ENCODE measurements around the gene LAT. TPM values are rescaled to one million over a fixed set of nuclear protein-coding genes. Genes with fewer than 3 reads are reported as not detected.

The LAT gene
- total RNA-seq, 1 experiment from 2014 or later = 3.3 TPM

GRCh38 chr16:28981517-28981916 is 3.3 kb upstream of the LAT start:
- H4K20me1 ChIP-seq (ENCODE audit: insufficient read depth) = no peaks in the 10 kb centered on the region
- no peaks in the 10 kb centered on the region for H3K9me2 ChIP-seq (ENCODE audit: insufficient read depth)
- RAD21 ChIA-PET (ENCODE audit: low non-redundant PET in 1 of 2, low total read pairs in 2 of 2, uncharacterized antibody in 2 of 2, unreplicated experiment in 2 of 2) = no interaction called here
- H3K9ac ChIP-seq (ENCODE audit: low read length) = no peak overlapping the region
- CTCF ChIA-PET = no interaction called here
- no peak overlapping the region for H2AFZ ChIP-seq (ENCODE audit: low read depth, low read length, poor library complexity, severe bottlenecking)
- no TSS peak for BruUV-seq (replicated peaks)
- POLR2A ChIA-PET = no interaction called here
- TF ChIP-seq YY1 (IDR thresholded peaks at IDR 0.05; ENCODE audit: extremely low read depth, insufficient replicate concordance, low read depth, low read length) = no peak
- no peak for TF ChIP-seq POLR2A (IDR thresholded peaks at IDR 0.05; ENCODE audit: borderline replicate concordance, extremely low read depth, insufficient read depth, insufficient read length)
- TF ChIP-seq EGR1 (IDR thresholded peaks at IDR 0.05; ENCODE audit: low read depth) = no peak
- no peak for TF ChIP-seq ZNF274 (IDR thresholded peaks at IDR 0.05; ENCODE audit: low read depth, low read length)
- TF ChIP-seq CTCF (IDR thresholded peaks at IDR 0.05 in 2 of 3, conservative IDR thresholded peaks at IDR 0.05 in 1 of 3; ENCODE audit: borderline replicate concordance in 1 of 3, insufficient read depth in 1 of 3, low read depth in 2 of 3, low read length in 2 of 3) = peak; percentile 80 to 97 (median 90)
- TF ChIP-seq SIN3A (IDR thresholded peaks at IDR 0.05; ENCODE audit: low read depth) = no peak
- no peak for TF ChIP-seq MAX (IDR thresholded peaks at IDR 0.05)
- no peak for TF ChIP-seq EZH2phosphoT487 (IDR thresholded peaks at IDR 0.05; ENCODE audit: borderline replicate concordance)
- H3K4me3 ChIP-seq (replicated peaks in 1 of 2; ENCODE audit: low read depth in 1 of 2, low read length in 2 of 2) = no peak overlapping the region
- peaks cover 0 to 15% of the 10 kb centered on the region in 2 experiments; a peak in 2 of 4 replicates for H3K36me3 ChIP-seq (ENCODE audit: control insufficient read depth in 1 of 2, insufficient read depth in 2 of 2, low read length in 2 of 2)
- no peak overlapping the region for H3K4me2 ChIP-seq (ENCODE audit: low read length)
- intact Hi-C loops (cut with micrococcal nuclease) = no loop called here
- no peaks in the 10 kb centered on the region for H3K4me1 ChIP-seq (ENCODE audit: control insufficient read depth in 1 of 2, insufficient read depth in 2 of 2, low read length in 2 of 2)
- H3K79me2 ChIP-seq (ENCODE audit: insufficient read depth, low read length) = no peaks in the 10 kb centered on the region
- no peak overlapping the region for H3K27ac ChIP-seq (ENCODE audit: low read depth, low read length)
- DNase-seq (ENCODE audit: low read depth, low spot score) (no peak), ATAC-seq (peak; percentile 53)
- no peaks in the 10 kb centered on the region; a peak in 1 of 4 replicates for H3K9me3 ChIP-seq (ENCODE audit: control insufficient read depth in 1 of 2, insufficient read depth in 1 of 2, low read depth in 1 of 2, low read length in 2 of 2)
- no peaks in the 10 kb centered on the region for H3K27me3 ChIP-seq (ENCODE audit: insufficient read depth, low read length)

- ChIA-PET CTCF (no interaction called here), POLR2A (no interaction called here)
- TF ChIP-seq EZH2phosphoT487 (IDR thresholded peaks at IDR 0.05; ENCODE audit: borderline replicate concordance) = no peak
- no peak for TF ChIP-seq POLR2AphosphoS5 (IDR thresholded peaks at IDR 0.05; ENCODE audit: low read depth, low read length)
- TF ChIP-seq YY1 (IDR thresholded peaks at IDR 0.05; ENCODE audit: extremely low read depth, insufficient replicate concordance, low read depth, low read length) = no peak
- no peak for TF ChIP-seq ATF3 (IDR thresholded peaks at IDR 0.05)
- no peak for TF ChIP-seq ZFX (IDR thresholded peaks at IDR 0.05)
- no peak for TF ChIP-seq SP1 (IDR thresholded peaks at IDR 0.05; ENCODE audit: low read depth)
- no peak for TF ChIP-seq EGR1 (IDR thresholded peaks at IDR 0.05; ENCODE audit: low read depth)
- TF ChIP-seq EZH2 (IDR thresholded peaks at IDR 0.05) = no peak
- TF ChIP-seq MAX (IDR thresholded peaks at IDR 0.05) = no peak
- TF ChIP-seq POLR2A (IDR thresholded peaks at IDR 0.05; ENCODE audit: borderline replicate concordance, extremely low read depth, insufficient read depth, insufficient read length) = no peak
- no peak for TF ChIP-seq ZBTB33 (IDR thresholded peaks at IDR 0.05; ENCODE audit: extremely low read depth, insufficient replicate concordance, low read length)
These were observed 2.4 kb upstream of the LAT start for GRCh38 chr16:28982418-28982817.

More at GRCh38 chr16:28982418-28982817, 2.4 kb upstream of the LAT start:
- H3K9me2 ChIP-seq (ENCODE audit: insufficient read depth) = no peaks in the 10 kb centered on the region
- RAD21 ChIA-PET (ENCODE audit: low non-redundant PET in 1 of 2, low total read pairs in 2 of 2, uncharacterized antibody in 2 of 2, unreplicated experiment in 2 of 2) = no interaction called here
- H3K36me3 ChIP-seq (ENCODE audit: control insufficient read depth in 1 of 2, insufficient read depth in 2 of 2, low read length in 2 of 2) = peaks cover 0 to 15% of the 10 kb centered on the region in 2 experiments; a peak in 2 of 4 replicates
- no peaks in the 10 kb centered on the region for H3K79me2 ChIP-seq (ENCODE audit: insufficient read depth, low read length)
- H3K4me1 ChIP-seq (ENCODE audit: control insufficient read depth in 1 of 2, insufficient read depth in 2 of 2, low read length in 2 of 2) = no peaks in the 10 kb centered on the region
- no peaks in the 10 kb centered on the region for H3K27me3 ChIP-seq (ENCODE audit: insufficient read depth, low read length)
- H2AFZ ChIP-seq (ENCODE audit: low read depth, low read length, poor library complexity, severe bottlenecking) = no peak overlapping the region
- no peak overlapping the region for H3K27ac ChIP-seq (ENCODE audit: low read depth, low read length)
- BruUV-seq (replicated peaks) = no TSS peak
- no peak overlapping the region for H3K9ac ChIP-seq (ENCODE audit: low read length)
- DNase-seq (ENCODE audit: low read depth, low spot score) = no peak
- H3K4me2 ChIP-seq (ENCODE audit: low read length) = no peak overlapping the region
- no peaks in the 10 kb centered on the region for H4K20me1 ChIP-seq (ENCODE audit: insufficient read depth)
- no peaks in the 10 kb centered on the region; a peak in 1 of 4 replicates for H3K9me3 ChIP-seq (ENCODE audit: control insufficient read depth in 1 of 2, insufficient read depth in 1 of 2, low read depth in 1 of 2, low read length in 2 of 2)
- no peak overlapping the region for H3K4me3 ChIP-seq (replicated peaks in 1 of 2; ENCODE audit: low read depth in 1 of 2, low read length in 2 of 2)
- intact Hi-C loops (cut with micrococcal nuclease) = no loop called here
- no peak for ATAC-seq

Data from HCT116 (cell line).